ENCODE measurements around the gene NRIP2. TPM values are rescaled to one million over a fixed set of nuclear protein-coding genes. Genes with fewer than 3 reads are reported as not detected.

NRIP2 gene
- total and polyA plus RNA-seq, 10 of the 15 experiments (the other 5 are each of a cell fraction or from before 2014, with no cell fraction given), result 0.04 to 0.83 (median 0.42) TPM; not detected in 7

GRCh38 chr12:2841056-2841650, 6.3 kb upstream of the NRIP2 start:
- in situ Hi-C loops (cut with MboI), result no loop called here
- no peak for FAIRE-seq
- POLR2A ChIA-PET, result no interaction called here
- TF ChIP-seq, protein P1, sequence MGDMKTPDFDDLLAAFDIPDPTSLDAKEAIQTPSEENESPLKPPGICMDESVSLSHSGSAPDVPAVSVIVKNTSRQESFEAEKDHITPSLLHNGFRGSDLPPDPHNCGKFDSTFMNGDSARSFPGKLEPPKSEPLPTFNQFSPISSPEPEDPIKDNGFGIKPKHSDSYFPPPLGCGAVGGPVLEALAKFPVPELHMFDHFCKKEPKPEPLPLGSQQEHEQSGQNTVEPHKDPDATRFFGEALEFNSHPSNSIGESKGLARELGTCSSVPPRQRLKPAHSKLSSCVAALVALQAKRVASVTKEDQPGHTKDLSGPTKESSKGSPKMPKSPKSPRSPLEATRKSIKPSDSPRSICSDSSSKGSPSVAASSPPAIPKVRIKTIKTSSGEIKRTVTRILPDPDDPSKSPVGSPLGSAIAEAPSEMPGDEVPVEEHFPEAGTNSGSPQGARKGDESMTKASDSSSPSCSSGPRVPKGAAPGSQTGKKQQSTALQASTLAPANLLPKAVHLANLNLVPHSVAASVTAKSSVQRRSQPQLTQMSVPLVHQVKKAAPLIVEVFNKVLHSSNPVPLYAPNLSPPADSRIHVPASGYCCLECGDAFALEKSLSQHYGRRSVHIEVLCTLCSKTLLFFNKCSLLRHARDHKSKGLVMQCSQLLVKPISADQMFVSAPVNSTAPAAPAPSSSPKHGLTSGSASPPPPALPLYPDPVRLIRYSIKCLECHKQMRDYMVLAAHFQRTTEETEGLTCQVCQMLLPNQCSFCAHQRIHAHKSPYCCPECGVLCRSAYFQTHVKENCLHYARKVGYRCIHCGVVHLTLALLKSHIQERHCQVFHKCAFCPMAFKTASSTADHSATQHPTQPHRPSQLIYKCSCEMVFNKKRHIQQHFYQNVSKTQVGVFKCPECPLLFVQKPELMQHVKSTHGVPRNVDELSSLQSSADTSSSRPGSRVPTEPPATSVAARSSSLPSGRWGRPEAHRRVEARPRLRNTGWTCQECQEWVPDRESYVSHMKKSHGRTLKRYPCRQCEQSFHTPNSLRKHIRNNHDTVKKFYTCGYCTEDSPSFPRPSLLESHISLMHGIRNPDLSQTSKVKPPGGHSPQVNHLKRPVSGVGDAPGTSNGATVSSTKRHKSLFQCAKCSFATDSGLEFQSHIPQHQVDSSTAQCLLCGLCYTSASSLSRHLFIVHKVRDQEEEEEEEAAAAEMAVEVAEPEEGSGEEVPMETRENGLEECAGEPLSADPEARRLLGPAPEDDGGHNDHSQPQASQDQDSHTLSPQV (IDR thresholded peaks at IDR 0.05), result no peak
- TF ChIP-seq GATAD2B (conservative IDR thresholded peaks at IDR 0.05; ENCODE audit: low read depth) (no peak), RUNX3 (IDR thresholded peaks at IDR 0.05; ENCODE audit: low read length) (no peak), ZBTB33 (IDR thresholded peaks at IDR 0.05) (no peak), BACH1 (IDR thresholded peaks at IDR 0.05; ENCODE audit: borderline replicate concordance) (no peak), RB1 (IDR thresholded peaks at IDR 0.05; ENCODE audit: borderline replicate concordance) (no peak), ZBTB4 (CRISPR knock-in tag; IDR thresholded peaks at IDR 0.05) (no peak), RELB (IDR thresholded peaks at IDR 0.05; ENCODE audit: low read depth) (no peak), PBX3 (IDR thresholded peaks at IDR 0.05; ENCODE audit: insufficient replicate concordance, low read depth, low read length) (no peak), STAT3 (IDR thresholded peaks at IDR 0.05; ENCODE audit: low read depth, low read length) (no peak), CBFB (IDR thresholded peaks at IDR 0.05; ENCODE audit: low read depth) (no peak), LARP7 (IDR thresholded peaks at IDR 0.05) (no peak)

More at GRCh38 chr12:2841056-2841650, 6.3 kb upstream of the NRIP2 start:
- CTCF ChIA-PET, result interaction anchor here (0.7 kb wide), 1 partner anchor 9 kb away, joined by 4 read pairs; no protein-coding TSS in a partner anchor
- Histone ChIP-seq H3K36me3 (ENCODE audit: control insufficient read depth in 2 of 2, insufficient read depth in 2 of 2, low read length in 1 of 2) (no peaks in the 10 kb centered on the region; a peak in 1 of 4 replicates), H3K4me2 (ENCODE audit: control insufficient read depth, insufficient read depth) (no peak overlapping the region), H2AFZ (ENCODE audit: control insufficient read depth, low read depth, low read length) (no peak overlapping the region), H3K9me3 (replicated peaks; ENCODE audit: control insufficient read depth, insufficient read depth, low read length) (no peaks in the 10 kb centered on the region), H3K27me3 (replicated peaks in 1 of 2; ENCODE audit: control insufficient read depth in 2 of 2, insufficient read depth in 2 of 2, low read length in 1 of 2) (no peaks in the 10 kb centered on the region), H3K4me3 (no peak overlapping the region), H3K4me1 (ENCODE audit: control insufficient read depth, insufficient read depth, low read length) (no peaks in the 10 kb centered on the region), H3K79me2 (ENCODE audit: control insufficient read depth, insufficient read depth, low read length) (no peaks in the 10 kb centered on the region), H3K27ac (ENCODE audit: control insufficient read depth, insufficient read depth) (no peak overlapping the region), H4K20me1 (ENCODE audit: control insufficient read depth, insufficient read depth) (no peaks in the 10 kb centered on the region), H3K9ac (ENCODE audit: control insufficient read depth, insufficient read depth, low read length) (no peak overlapping the region)
- BruUV-seq (replicated peaks), result no TSS peak
- intact Hi-C loops (cut with micrococcal nuclease; ENCODE audit: unreplicated experiment), result no loop called here
- DNase-seq (ENCODE audit: low read depth, low spot score) (no peak), ATAC-seq (no peak)
- SMC1A ChIA-PET (ENCODE audit: uncharacterized antibody, unreplicated experiment), result no interaction called here
- RAD21 ChIA-PET (ENCODE audit: unreplicated experiment), result no interaction called here
- WGBS (ENCODE audit: insufficient coverage, insufficient replicate concordance, low lambda C conversion rate, missing lambda C conversion rate), result 91% methylated on average over 9 of the region's 9 CpGs
